HUES6 (cell line): ENCODE results near the gene ERCC8.

Experiments used
- H3K27ac ChIP-seq: 2 replicates; pipeline ENCODE4 v1.7.0; 2013; ENCODE audit warnings: low read depth, mild to moderate bottlenecking, low read length, inconsistent platforms
- H3K27me3 ChIP-seq: 2 replicates; pipeline ENCODE4 v1.6.1; 2013; ENCODE audit warnings: low read length; ENCODE audit not compliant: control insufficient read depth, insufficient read depth
- H3K36me3 ChIP-seq: 2 replicates; pipeline ENCODE4 v1.6.1; 2013; ENCODE audit warnings: low read length; ENCODE audit not compliant: control insufficient read depth, insufficient read depth
- H3K4me1 ChIP-seq: 2 replicates; pipeline ENCODE4 v1.6.1; 2013; ENCODE audit warnings: low read length; ENCODE audit not compliant: control insufficient read depth, insufficient read depth
- H3K4me3 ChIP-seq: 2 replicates; pipeline ENCODE4 v1.5.1; 2013; ENCODE audit warnings: low read depth, low read length
- H3K9ac ChIP-seq: one replicate; pipeline ENCODE4 v1.6.1; 2013; ENCODE audit warnings: mild to moderate bottlenecking, low read length
- H3K9me3 ChIP-seq: 2 replicates; pipeline ENCODE4 v1.6.1; 2013; ENCODE audit warnings: low read depth, low read length; ENCODE audit not compliant: control insufficient read depth, insufficient read depth

The ERCC8 gene

GRCh38 chr5:60841361-60841760 lies 103.5 kb downstream of the ERCC8 start:
- no peak overlapping the region for H3K4me3 ChIP-seq
- peaks cover 35% of the 10 kb centered on the region for H3K27me3 ChIP-seq
- H3K9ac ChIP-seq: no peak overlapping the region
- H3K36me3 ChIP-seq: no peaks in the 10 kb centered on the region
- H3K4me1 ChIP-seq: peaks cover 24% of the 10 kb centered on the region
- no peaks in the 10 kb centered on the region for H3K9me3 ChIP-seq
- no peak overlapping the region for H3K27ac ChIP-seq

- Histone ChIP-seq H3K4me3 (no peak overlapping the region), H3K36me3 (no peaks in the 10 kb centered on the region), H3K27me3 (peaks cover 3% of the 10 kb centered on the region; the same call in 1 of the 2 replicates), H3K27ac (no peak overlapping the region), H3K9ac (no peak overlapping the region), H3K9me3 (no peaks in the 10 kb centered on the region), H3K4me1 (peaks cover 20% of the 10 kb centered on the region)
Observed at GRCh38 chr5:60836131-60836530, 108.7 kb downstream of the ERCC8 start.

- H3K27me3 ChIP-seq: peaks cover 3% of the 10 kb centered on the region; the same call in 1 of the 2 replicates
- no peak overlapping the region for H3K9ac ChIP-seq
- H3K4me1 ChIP-seq: peaks cover 20% of the 10 kb centered on the region
- no peak overlapping the region for H3K4me3 ChIP-seq
- H3K36me3 ChIP-seq: no peaks in the 10 kb centered on the region
- no peaks in the 10 kb centered on the region for H3K9me3 ChIP-seq
- no peak overlapping the region for H3K27ac ChIP-seq
Observed at GRCh38 chr5:60835554-60835953, 109.3 kb downstream of the ERCC8 start.

DNA sequence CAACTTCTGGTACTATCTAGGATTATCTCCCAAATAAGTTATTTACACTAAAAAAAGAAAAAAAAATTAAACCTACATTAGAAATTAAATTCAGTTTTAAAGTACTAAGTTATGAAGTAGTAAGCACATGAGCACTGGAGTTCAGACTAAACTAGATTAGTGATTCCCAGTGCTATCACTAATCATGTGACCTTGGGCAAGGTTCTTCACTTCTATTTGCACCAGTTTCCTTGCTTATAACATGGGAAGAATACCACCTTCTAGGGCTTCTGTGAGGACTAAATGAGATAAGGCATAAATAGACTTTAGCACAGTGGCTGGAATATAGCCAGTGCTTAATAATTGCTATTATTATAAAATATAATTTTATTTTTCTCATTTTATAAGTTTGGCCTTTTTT lies 111.3 kb downstream of the ERCC8 start:
- no peaks in the 10 kb centered on the region for H3K9me3 ChIP-seq
- H3K9ac ChIP-seq: no peak overlapping the region
- peaks cover 20% of the 10 kb centered on the region for H3K4me1 ChIP-seq
- no peaks in the 10 kb centered on the region for H3K27me3 ChIP-seq
- no peak overlapping the region for H3K27ac ChIP-seq
- no peak overlapping the region for H3K4me3 ChIP-seq
- H3K36me3 ChIP-seq: no peaks in the 10 kb centered on the region

- H3K4me1 ChIP-seq: no peaks in the 10 kb centered on the region
- H3K27ac ChIP-seq: no peak overlapping the region
- no peak overlapping the region for H3K4me3 ChIP-seq
- no peaks in the 10 kb centered on the region for H3K36me3 ChIP-seq
- H3K9ac ChIP-seq: no peak overlapping the region
- no peaks in the 10 kb centered on the region for H3K9me3 ChIP-seq
- no peaks in the 10 kb centered on the region for H3K27me3 ChIP-seq
Observed at GRCh38 chr5:60830581-60831127, 114.2 kb downstream of the ERCC8 start.

- H3K4me1 ChIP-seq: no peaks in the 10 kb centered on the region
- no peaks in the 10 kb centered on the region for H3K9me3 ChIP-seq
- H3K27me3 ChIP-seq: no peaks in the 10 kb centered on the region
- no peaks in the 10 kb centered on the region for H3K36me3 ChIP-seq
- no peak overlapping the region for H3K27ac ChIP-seq
- no peak overlapping the region for H3K9ac ChIP-seq
- H3K4me3 ChIP-seq: no peak overlapping the region
Observed at GRCh38 chr5:60829490-60830266, 115.2 kb downstream of the ERCC8 start.

DNA sequence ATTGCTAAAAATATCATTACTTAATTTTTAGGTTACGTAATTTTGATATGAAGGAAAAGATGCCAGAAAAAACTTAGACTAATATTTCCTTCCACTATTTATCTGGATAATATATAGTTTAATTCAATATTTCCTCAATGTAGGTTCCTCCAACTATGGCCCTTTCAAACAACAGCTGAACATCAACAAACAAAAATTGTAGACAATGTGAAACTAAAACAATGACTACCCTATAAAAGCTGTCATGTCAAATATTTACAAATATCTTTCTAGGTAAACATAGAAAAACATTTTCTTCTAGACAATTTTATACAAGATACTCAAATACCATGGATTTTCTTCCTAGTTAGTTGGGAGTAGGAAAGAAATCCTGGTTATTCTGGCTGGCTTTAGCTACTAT lies 117.7 kb downstream of the ERCC8 start:
- H3K27ac ChIP-seq: no peak overlapping the region
- no peaks in the 10 kb centered on the region for H3K27me3 ChIP-seq
- H3K4me3 ChIP-seq: no peak overlapping the region
- no peaks in the 10 kb centered on the region for H3K4me1 ChIP-seq
- H3K9me3 ChIP-seq: no peaks in the 10 kb centered on the region
- no peak overlapping the region for H3K9ac ChIP-seq
- H3K36me3 ChIP-seq: no peaks in the 10 kb centered on the region

DNA sequence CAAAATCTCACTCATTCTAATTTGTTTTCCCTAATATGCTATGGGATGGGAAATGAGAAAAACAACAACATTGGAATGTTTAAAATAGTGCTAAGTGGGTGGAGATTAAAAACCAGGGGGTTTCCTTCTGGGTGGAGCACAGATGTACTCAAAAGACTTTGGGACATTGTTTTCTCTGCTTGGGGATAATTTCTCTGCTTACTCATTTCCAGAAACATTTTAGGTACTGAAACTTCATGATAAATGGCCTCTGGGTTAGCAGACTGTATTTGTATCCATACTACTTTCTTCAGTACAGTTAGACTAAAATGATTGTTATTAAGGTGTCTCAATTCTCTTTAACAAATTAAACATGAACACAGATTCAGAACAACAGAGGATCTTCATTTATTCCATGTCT lies 118.2 kb downstream of the ERCC8 start:
- H3K4me3 ChIP-seq: no peak overlapping the region
- no peak overlapping the region for H3K9ac ChIP-seq
- H3K27ac ChIP-seq: no peak overlapping the region
- H3K27me3 ChIP-seq: no peaks in the 10 kb centered on the region
- no peaks in the 10 kb centered on the region for H3K9me3 ChIP-seq
- H3K4me1 ChIP-seq: no peaks in the 10 kb centered on the region
- H3K36me3 ChIP-seq: no peaks in the 10 kb centered on the region
